Measurements from ENCODE around the gene SYT2. TPM values are rescaled to one million over a fixed set of nuclear protein-coding genes. Genes with fewer than 3 reads are reported as not detected.

The SYT2 gene
- total and polyA plus RNA-seq, 9 of the 15 experiments (the other 6 are each of a cell fraction or from before 2014, with no cell fraction given): not detected

DNA sequence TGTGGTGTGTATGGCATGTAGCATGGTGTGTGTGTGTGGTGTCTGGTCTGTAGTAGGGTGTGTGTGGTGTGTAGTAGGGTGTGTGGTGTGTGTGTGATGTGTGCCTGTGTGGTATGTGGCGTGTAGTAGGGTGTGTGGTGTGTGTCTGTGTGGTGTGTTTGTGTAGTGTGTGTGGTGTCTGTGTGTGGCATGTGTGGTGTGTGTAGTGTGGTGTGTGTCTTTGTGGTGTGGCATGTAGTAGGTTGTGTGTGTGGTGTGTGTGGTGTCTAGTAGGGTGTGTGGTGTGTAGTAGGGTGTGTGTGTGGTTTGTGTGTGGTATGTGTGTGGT lies 85.5 kb downstream of the SYT2 start (continued):
- TF ChIP-seq, protein P1, sequence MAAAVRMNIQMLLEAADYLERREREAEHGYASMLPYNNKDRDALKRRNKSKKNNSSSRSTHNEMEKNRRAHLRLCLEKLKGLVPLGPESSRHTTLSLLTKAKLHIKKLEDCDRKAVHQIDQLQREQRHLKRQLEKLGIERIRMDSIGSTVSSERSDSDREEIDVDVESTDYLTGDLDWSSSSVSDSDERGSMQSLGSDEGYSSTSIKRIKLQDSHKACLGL (CRISPR knock-in tag; IDR thresholded peaks at IDR 0.05; ENCODE audit: borderline replicate concordance, poor library complexity, severe bottlenecking): no peak
- TF ChIP-seq, protein P2, sequence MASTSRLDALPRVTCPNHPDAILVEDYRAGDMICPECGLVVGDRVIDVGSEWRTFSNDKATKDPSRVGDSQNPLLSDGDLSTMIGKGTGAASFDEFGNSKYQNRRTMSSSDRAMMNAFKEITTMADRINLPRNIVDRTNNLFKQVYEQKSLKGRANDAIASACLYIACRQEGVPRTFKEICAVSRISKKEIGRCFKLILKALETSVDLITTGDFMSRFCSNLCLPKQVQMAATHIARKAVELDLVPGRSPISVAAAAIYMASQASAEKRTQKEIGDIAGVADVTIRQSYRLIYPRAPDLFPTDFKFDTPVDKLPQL (IDR thresholded peaks at IDR 0.05; ENCODE audit: extremely low read depth, insufficient read length): no peak
- no peak for TF ChIP-seq EP400 (IDR thresholded peaks at IDR 0.05)
- TF ChIP-seq ZNF75A (CRISPR knock-in tag; IDR thresholded peaks at IDR 0.05): no peak
- TF ChIP-seq LCOR (CRISPR knock-in tag; IDR thresholded peaks at IDR 0.05): no peak
- no peak for TF ChIP-seq ZNF23 (CRISPR knock-in tag; IDR thresholded peaks at IDR 0.05)
- TF ChIP-seq, protein P3, sequence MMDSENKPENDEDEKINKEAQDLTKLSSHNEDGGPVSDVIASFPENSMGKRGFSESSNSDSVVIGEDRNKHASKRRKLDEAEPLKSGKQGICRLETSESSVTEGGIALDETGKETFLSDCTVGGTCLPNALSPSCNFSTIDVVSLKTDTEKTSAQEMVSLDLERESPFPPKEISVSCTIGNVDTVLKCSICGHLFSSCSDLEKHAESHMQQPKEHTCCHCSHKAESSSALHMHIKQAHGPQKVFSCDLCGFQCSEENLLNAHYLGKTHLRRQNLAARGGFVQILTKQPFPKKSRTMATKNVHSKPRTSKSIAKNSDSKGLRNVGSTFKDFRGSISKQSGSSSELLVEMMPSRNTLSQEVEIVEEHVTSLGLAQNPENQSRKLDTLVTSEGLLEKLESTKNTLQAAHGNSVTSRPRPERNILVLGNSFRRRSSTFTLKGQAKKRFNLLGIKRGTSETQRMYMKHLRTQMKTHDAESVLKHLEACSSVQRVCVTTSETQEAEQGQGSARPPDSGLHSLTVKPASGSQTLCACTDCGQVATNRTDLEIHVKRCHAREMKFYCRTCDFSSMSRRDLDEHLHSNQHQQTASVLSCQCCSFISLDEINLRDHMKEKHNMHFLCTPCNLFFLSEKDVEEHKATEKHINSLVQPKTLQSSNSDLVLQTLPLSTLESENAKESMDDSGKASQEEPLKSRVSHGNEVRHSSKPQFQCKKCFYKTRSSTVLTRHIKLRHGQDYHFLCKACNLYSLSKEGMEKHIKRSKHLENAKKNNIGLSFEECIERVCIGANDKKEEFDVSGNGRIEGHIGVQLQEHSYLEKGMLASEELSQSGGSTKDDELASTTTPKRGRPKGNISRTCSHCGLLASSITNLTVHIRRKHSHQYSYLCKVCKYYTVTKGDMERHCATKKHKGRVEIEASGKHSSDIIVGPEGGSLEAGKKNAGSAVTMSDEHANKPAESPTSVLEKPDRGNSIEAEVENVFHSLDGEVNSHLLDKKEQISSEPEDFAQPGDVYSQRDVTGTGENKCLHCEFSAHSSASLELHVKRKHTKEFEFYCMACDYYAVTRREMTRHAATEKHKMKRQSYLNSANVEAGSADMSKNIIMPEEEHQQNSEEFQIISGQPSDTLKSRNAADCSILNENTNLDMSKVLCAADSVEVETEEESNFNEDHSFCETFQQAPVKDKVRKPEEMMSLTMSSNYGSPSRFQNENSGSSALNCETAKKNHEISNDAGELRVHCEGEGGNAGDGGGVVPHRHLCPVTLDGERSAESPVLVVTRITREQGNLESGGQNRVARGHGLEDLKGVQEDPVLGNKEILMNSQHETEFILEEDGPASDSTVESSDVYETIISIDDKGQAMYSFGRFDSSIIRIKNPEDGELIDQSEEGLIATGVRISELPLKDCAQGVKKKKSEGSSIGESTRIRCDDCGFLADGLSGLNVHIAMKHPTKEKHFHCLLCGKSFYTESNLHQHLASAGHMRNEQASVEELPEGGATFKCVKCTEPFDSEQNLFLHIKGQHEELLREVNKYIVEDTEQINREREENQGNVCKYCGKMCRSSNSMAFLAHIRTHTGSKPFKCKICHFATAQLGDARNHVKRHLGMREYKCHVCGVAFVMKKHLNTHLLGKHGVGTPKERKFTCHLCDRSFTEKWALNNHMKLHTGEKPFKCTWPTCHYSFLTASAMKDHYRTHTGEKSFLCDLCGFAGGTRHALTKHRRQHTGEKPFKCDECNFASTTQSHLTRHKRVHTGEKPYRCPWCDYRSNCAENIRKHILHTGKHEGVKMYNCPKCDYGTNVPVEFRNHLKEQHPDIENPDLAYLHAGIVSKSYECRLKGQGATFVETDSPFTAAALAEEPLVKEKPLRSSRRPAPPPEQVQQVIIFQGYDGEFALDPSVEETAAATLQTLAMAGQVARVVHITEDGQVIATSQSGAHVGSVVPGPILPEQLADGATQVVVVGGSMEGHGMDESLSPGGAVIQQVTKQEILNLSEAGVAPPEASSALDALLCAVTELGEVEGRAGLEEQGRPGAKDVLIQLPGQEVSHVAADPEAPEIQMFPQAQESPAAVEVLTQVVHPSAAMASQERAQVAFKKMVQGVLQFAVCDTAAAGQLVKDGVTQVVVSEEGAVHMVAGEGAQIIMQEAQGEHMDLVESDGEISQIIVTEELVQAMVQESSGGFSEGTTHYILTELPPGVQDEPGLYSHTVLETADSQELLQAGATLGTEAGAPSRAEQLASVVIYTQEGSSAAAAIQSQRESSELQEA (IDR thresholded peaks at IDR 0.05; ENCODE audit: low read depth): peak; percentile 38; the same call in 1 of the 2 replicates
- TF ChIP-seq, protein P4, sequence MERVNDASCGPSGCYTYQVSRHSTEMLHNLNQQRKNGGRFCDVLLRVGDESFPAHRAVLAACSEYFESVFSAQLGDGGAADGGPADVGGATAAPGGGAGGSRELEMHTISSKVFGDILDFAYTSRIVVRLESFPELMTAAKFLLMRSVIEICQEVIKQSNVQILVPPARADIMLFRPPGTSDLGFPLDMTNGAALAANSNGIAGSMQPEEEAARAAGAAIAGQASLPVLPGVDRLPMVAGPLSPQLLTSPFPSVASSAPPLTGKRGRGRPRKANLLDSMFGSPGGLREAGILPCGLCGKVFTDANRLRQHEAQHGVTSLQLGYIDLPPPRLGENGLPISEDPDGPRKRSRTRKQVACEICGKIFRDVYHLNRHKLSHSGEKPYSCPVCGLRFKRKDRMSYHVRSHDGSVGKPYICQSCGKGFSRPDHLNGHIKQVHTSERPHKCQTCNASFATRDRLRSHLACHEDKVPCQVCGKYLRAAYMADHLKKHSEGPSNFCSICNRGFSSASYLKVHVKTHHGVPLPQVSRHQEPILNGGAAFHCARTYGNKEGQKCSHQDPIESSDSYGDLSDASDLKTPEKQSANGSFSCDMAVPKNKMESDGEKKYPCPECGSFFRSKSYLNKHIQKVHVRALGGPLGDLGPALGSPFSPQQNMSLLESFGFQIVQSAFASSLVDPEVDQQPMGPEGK (CRISPR knock-in tag; IDR thresholded peaks at IDR 0.05; ENCODE audit: borderline replicate concordance): no peak
- no peak for TF ChIP-seq SNIP1 (IDR thresholded peaks at IDR 0.05; ENCODE audit: low read depth)
- no peak for TF ChIP-seq ZNF766 (CRISPR knock-in tag; conservative IDR thresholded peaks at IDR 0.05)
- TF ChIP-seq FOXK2 (conservative IDR thresholded peaks at IDR 0.05 in 1 of 2, IDR thresholded peaks at IDR 0.05 in 1 of 2; ENCODE audit: low read depth in 2 of 2): 0 out of 4 replicates have a peak, but pooled peaks of 1 of the 2 experiments have one; percentile 9
- no peak for TF ChIP-seq PPARD (CRISPR knock-in tag; IDR thresholded peaks at IDR 0.05)
- TF ChIP-seq EGR1 (conservative IDR thresholded peaks at IDR 0.05): no peak
- TF ChIP-seq, protein P5, sequence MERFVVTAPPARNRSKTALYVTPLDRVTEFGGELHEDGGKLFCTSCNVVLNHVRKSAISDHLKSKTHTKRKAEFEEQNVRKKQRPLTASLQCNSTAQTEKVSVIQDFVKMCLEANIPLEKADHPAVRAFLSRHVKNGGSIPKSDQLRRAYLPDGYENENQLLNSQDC (CRISPR knock-in tag; IDR thresholded peaks at IDR 0.05): no peak
- TF ChIP-seq, protein P6, sequence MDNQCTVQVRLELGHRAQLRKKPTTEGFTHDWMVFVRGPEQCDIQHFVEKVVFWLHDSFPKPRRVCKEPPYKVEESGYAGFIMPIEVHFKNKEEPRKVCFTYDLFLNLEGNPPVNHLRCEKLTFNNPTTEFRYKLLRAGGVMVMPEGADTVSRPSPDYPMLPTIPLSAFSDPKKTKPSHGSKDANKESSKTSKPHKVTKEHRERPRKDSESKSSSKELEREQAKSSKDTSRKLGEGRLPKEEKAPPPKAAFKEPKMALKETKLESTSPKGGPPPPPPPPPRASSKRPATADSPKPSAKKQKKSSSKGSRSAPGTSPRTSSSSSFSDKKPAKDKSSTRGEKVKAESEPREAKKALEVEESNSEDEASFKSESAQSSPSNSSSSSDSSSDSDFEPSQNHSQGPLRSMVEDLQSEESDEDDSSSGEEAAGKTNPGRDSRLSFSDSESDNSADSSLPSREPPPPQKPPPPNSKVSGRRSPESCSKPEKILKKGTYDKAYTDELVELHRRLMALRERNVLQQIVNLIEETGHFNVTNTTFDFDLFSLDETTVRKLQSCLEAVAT (IDR thresholded peaks at IDR 0.05): peak in 1 of 2 experiments; percentile 51; a peak in 1 of 4 replicates
